Measurements from ENCODE around the gene HES2.
A peak's percentile ranks its signal among the peaks of the same experiment; 100 is the strongest.
"Not testable (repeated sequence)": the region's sequence is repeated elsewhere in the genome, so short reads cannot be mapped to it uniquely, and the experiment has no call there.

HES2 gene

GRCh38 chr1:6416295-6416656, 3.4 kb downstream of the HES2 start:
- no peak for DNase-seq

- DNase-seq = peak in 1 of 2 experiments; percentile 5
These were observed 4.7 kb downstream of the HES2 start for GRCh38 chr1:6414881-6415626.

- no peak for DNase-seq
These were observed 5.3 kb downstream of the HES2 start for GRCh38 chr1:6414443-6414844.

- DNase-seq = no peak
These were observed 6.8 kb downstream of the HES2 start for GRCh38 chr1:6412896-6413295.

- no peak for DNase-seq
These were observed 9.3 kb downstream of the HES2 start for GRCh38 chr1:6410248-6410893.

GRCh38 chr1:6409733-6410132, 10.0 kb downstream of the HES2 start:
- no peak for DNase-seq

GRCh38 chr1:6409053-6409452, 10.7 kb downstream of the HES2 start:
- DNase-seq = peak in 1 of 2 experiments; percentile 1

- no peak for DNase-seq
These were observed 11.7 kb downstream of the HES2 start for GRCh38 chr1:6408023-6408422.

- DNase-seq = peak; percentile 18 to 32
These were observed 18.0 kb downstream of the HES2 start for GRCh38 chr1:6401673-6402072.

GRCh38 chr1:6399294-6399693, 20.4 kb downstream of the HES2 start:
- no peak for DNase-seq

GRCh38 chr1:6397844-6398441, 21.8 kb downstream of the HES2 start:
- no peak for DNase-seq

GRCh38 chr1:6396998-6397397, 22.7 kb downstream of the HES2 start:
- DNase-seq = no peak

- not testable (repeated sequence) for DNase-seq
These were observed 23.9 kb downstream of the HES2 start for GRCh38 chr1:6395781-6396244.

- not testable (repeated sequence) for DNase-seq
These were observed 24.6 kb downstream of the HES2 start for GRCh38 chr1:6395130-6395529.

- peak; percentile 84 to 89 for DNase-seq
These were observed 26.1 kb downstream of the HES2 start, which contains the start of gene ACOT7 for GRCh38 chr1:6393400-6394187. Gene ACOT7, minus strand, starts transcription at chr1:6393767. Its CDS starts 368 bp downstream, at chr1:6393399.

GRCh38 chr1:6392809-6393399, 26.8 kb downstream of the HES2 start:
- no peak for DNase-seq

- peak in 1 of 2 experiments; percentile 31 for DNase-seq
These were observed 27.5 kb downstream of the HES2 start for GRCh38 chr1:6391951-6392808.

GRCh38 chr1:6389971-6390370, 29.7 kb downstream of the HES2 start:
- no peak for DNase-seq

- no peak for DNase-seq
These were observed 33.3 kb downstream of the HES2 start for GRCh38 chr1:6386371-6386949.

GRCh38 chr1:6385488-6386191, 34.1 kb downstream of the HES2 start:
- DNase-seq = no peak

GRCh38 chr1:6384962-6385361, 34.8 kb downstream of the HES2 start:
- DNase-seq = no peak
